DMS 273 (cell line): ENCODE measurements around the gene CRACR2B.

Source experiments
- DNase-seq: peaks from one replicate; lab custom pipeline; 2025; ENCODE audit not compliant: unreplicated experiment; lab: John Stamatoyannopoulos, UW

Gene CRACR2B

GRCh38 chr11:850775-851763, 23.4 kb downstream of the CRACR2B start:
- peak; percentile 56 for DNase-seq

GRCh38 chr11:852762-853161, 25.0 kb downstream of the CRACR2B start:
- DNase-seq, result no peak

- no peak for DNase-seq
These were observed 26.1 kb downstream of the CRACR2B start for GRCh38 chr11:853682-854448.

GRCh38 chr11:854601-855329, 27.0 kb downstream of the CRACR2B start:
- no peak for DNase-seq

- no peak for DNase-seq
These were observed 27.6 kb downstream of the CRACR2B start for GRCh38 chr11:855330-855674.

- no peak for DNase-seq
These were observed 28.1 kb downstream of the CRACR2B start for GRCh38 chr11:855796-856195.

GRCh38 chr11:856397-856796, 28.7 kb downstream of the CRACR2B start:
- peak; percentile 72 for DNase-seq

GRCh38 chr11:858053-858761, 30.5 kb downstream of the CRACR2B start:
- DNase-seq, result no peak

- DNase-seq, result no peak
These were observed 31.1 kb downstream of the CRACR2B start for GRCh38 chr11:858762-859339.

- DNase-seq, result peak; percentile 83
These were observed 31.8 kb downstream of the CRACR2B start for GRCh38 chr11:859394-860131.

- DNase-seq, result no peak
These were observed 32.8 kb downstream of the CRACR2B start for GRCh38 chr11:860234-861104.

- no peak for DNase-seq
These were observed 33.4 kb downstream of the CRACR2B start for GRCh38 chr11:861105-861479.

- peak; percentile 79 for DNase-seq
These were observed 34.5 kb downstream of the CRACR2B start for GRCh38 chr11:862081-862661.

- DNase-seq, result no peak
These were observed 34.9 kb downstream of the CRACR2B start for GRCh38 chr11:862696-863022.

GRCh38 chr11:863023-863909, 35.5 kb downstream of the CRACR2B start:
- no peak for DNase-seq

- DNase-seq, result no peak
These were observed 36.5 kb downstream of the CRACR2B start for GRCh38 chr11:863910-864827.

- no peak for DNase-seq
These were observed 37.2 kb downstream of the CRACR2B start for GRCh38 chr11:864898-865297.
